SK-N-SH (cell line): ENCODE measurements around the gene ARPC5L. TPM values are rescaled to one million over a fixed set of nuclear protein-coding genes. Genes with fewer than 3 reads are reported as not detected.
A peak's percentile ranks its signal among the peaks of the same experiment; 100 is the strongest.

Source experiments
- CTCF ChIA-PET: fragments of 300-600, 350-600 bp; formaldehyde crosslinking; extraction: SDS; loops from one replicate; lab custom pipeline; 2021; lab: Yijun Ruan, JAX
- POLR2A ChIA-PET: fragments of 350-600 bp; sonication (Branson Sonifier 250); formaldehyde crosslinking; extraction: SDS; loops from one replicate; lab custom pipeline; 2020; ENCODE audit warnings: antibody characterized with exemption, inconsistent platforms; lab: Yijun Ruan, JAX
- DNase-seq: peaks from one replicate; pipeline ENCODE4 v3.0.0; 2012
- H2AFZ ChIP-seq: fragments of 200-600 bp; sonication (generic); 2 replicates; pipeline ENCODE4 v1.8.1; 2016; ENCODE audit warnings: antibody characterized with exemption, mild to moderate bottlenecking, low read depth
- H3F3A ChIP-seq: fragments of 200-600 bp; sonication (generic); replicated peaks from 2 replicates; pipeline ENCODE3; 2016; ENCODE audit warnings: antibody characterized with exemption, mild to moderate bottlenecking; ENCODE audit not compliant: insufficient read depth
- H3K27ac ChIP-seq, 2 experiments: fragments of 200-500 bp in 1 of 2; fragments of 200-600 bp in 1 of 2; sonication (Bioruptor generic) in 1 of 2; sonication (generic), shearing (Covaris generic) in 1 of 2; 2 replicates each; pipeline versions ENCODE4 v1.5.1 to v1.6.1; 2014 to 2016; ENCODE audit warnings: low read depth in 2 of 2, inconsistent platforms in 1 of 2, low read length in 1 of 2, mild to moderate bottlenecking in 1 of 2, mixed read lengths in 1 of 2
- H3K27me3 ChIP-seq: fragments of 200-600 bp; sonication (generic), shearing (Covaris generic); 2 replicates; pipeline ENCODE4 v1.6.1; 2016; ENCODE audit warnings: mixed run types; ENCODE audit not compliant: insufficient read depth
- H3K36me3 ChIP-seq, 2 experiments: fragments of 200-500 bp in 1 of 2; fragments of 200-600 bp in 1 of 2; sonication (Bioruptor generic) in 1 of 2; sonication (generic) in 1 of 2; replicated peaks in 1 of 2; 2 replicates each; pipeline versions ENCODE3 to v1.5.1; 2014 to 2016; ENCODE audit warnings: low read length in 1 of 2, mild to moderate bottlenecking in 1 of 2; ENCODE audit not compliant: insufficient read depth in 2 of 2, control insufficient read depth in 1 of 2
- H3K4me1 ChIP-seq, 2 experiments: fragments of 200-500 bp in 1 of 2; fragments of 200-600 bp in 1 of 2; sonication (Bioruptor generic) in 1 of 2; sonication (generic), shearing (Covaris generic) in 1 of 2; 2 replicates each; pipeline versions ENCODE4 v1.5.1 to v1.6.1; 2014 to 2016; ENCODE audit warnings: low read depth in 1 of 2, low read length in 1 of 2, mixed run types in 1 of 2; ENCODE audit not compliant: insufficient read depth in 2 of 2, control insufficient read depth in 1 of 2
- H3K4me2 ChIP-seq: fragments of 200-600 bp; sonication (generic), shearing (Covaris generic); 2 replicates; pipeline ENCODE4 v1.6.1; 2017; ENCODE audit warnings: mixed run types
- H3K4me3 ChIP-seq, 2 experiments: fragments of 200-500 bp in 1 of 2; fragments of 200-600 bp in 1 of 2; sonication (Bioruptor generic) in 1 of 2; sonication (generic), shearing (Covaris generic) in 1 of 2; 2 replicates each; pipeline versions ENCODE4 v1.5.1 to v1.8.1; 2014 to 2016; ENCODE audit warnings: low read depth in 2 of 2, inconsistent platforms in 1 of 2, low read length in 1 of 2, mild to moderate bottlenecking in 1 of 2, mixed read lengths in 1 of 2, moderate library complexity in 1 of 2
- H3K79me2 ChIP-seq: fragments of 200-600 bp; sonication (generic); 2 replicates; pipeline ENCODE4 v1.8.1; 2017; ENCODE audit warnings: mild to moderate bottlenecking; ENCODE audit not compliant: insufficient read depth
- H3K9ac ChIP-seq: fragments of 200-600 bp; sonication (generic); 2 replicates; pipeline ENCODE4 v1.6.1; 2017; ENCODE audit warnings: mixed run types
- H3K9me2 ChIP-seq: fragments of 200-600 bp; sonication (generic); 2 replicates; pipeline ENCODE4 v1.6.1; 2017; ENCODE audit warnings: mixed run types
- H3K9me3 ChIP-seq: fragments of 200-600 bp; sonication (generic); 2 replicates; pipeline ENCODE4 v1.6.1; 2017; ENCODE audit warnings: mixed run types, mild to moderate bottlenecking, moderate library complexity
- H4K20me1 ChIP-seq: fragments of 200-600 bp; sonication (generic); 2 replicates; pipeline ENCODE4 v1.6.1; 2017; ENCODE audit warnings: mild to moderate bottlenecking, mixed run types; ENCODE audit not compliant: insufficient read depth
- FOSL2 ChIP-seq: IDR thresholded peaks from 2 replicates; pipeline ENCODE4 v1.4.0; 2012; ENCODE audit warnings: low read depth, mild to moderate bottlenecking, moderate library complexity, borderline replicate concordance
- FOXJ3 ChIP-seq: sonication (generic); formaldehyde crosslinking; IDR thresholded peaks from 2 replicates; pipeline ENCODE4 v1.5.1; 2020; ENCODE audit warnings: mild to moderate bottlenecking, missing genetic modification reagents
- JUND ChIP-seq: IDR thresholded peaks from 2 replicates; pipeline ENCODE4 v1.4.0; 2012
- MAX ChIP-seq: IDR thresholded peaks from 2 replicates; pipeline ENCODE4 v1.4.0; 2012; ENCODE audit warnings: low read depth
- POLR2AphosphoS5 ChIP-seq: IDR thresholded peaks from 2 replicates; pipeline ENCODE4 v1.6.1; 2012; ENCODE audit warnings: low read depth, low read length
- SIN3A ChIP-seq: IDR thresholded peaks from 2 replicates; pipeline ENCODE4 v1.6.1; 2012; ENCODE audit warnings: low read depth, mild to moderate bottlenecking, low read length, moderate library complexity, borderline replicate concordance
- SMC3 ChIP-seq: IDR thresholded peaks from 2 replicates; pipeline ENCODE4 v1.6.1; 2012; ENCODE audit warnings: low read depth, low read length, improper control_type of control experiment
- TAF1 ChIP-seq: IDR thresholded peaks from 2 replicates; pipeline ENCODE4 v1.6.1; 2012; ENCODE audit warnings: low read depth, mild to moderate bottlenecking, low read length, moderate library complexity, borderline replicate concordance
- WGBS: methylation state at CpG from one replicate; pipeline ENCODE4 v1.1.6; 2017; ENCODE audit warnings: low lambda C conversion rate; 5-methylcytosine and 5-hydroxymethylcytosine counted together
- polyA plus RNA-seq, 3 experiments: library from polyadenylated mRNA; depleted of rRNA; stranded (reverse); fragments of >200 nt; gene quantifications; 2 replicates each; pipeline ENCODE4 v1.2.3, GENCODE V29; 2012
- TF ChIP-seq, protein P1 (sequence below): fragments of 200-600 bp; sonication (generic); IDR thresholded peaks from 2 replicates; pipeline ENCODE4 v1.6.1; 2017; ENCODE audit warnings: antibody characterized with exemption, mild to moderate bottlenecking, moderate library complexity
- TF ChIP-seq, protein P2 (sequence below): IDR thresholded peaks from 2 replicates; pipeline ENCODE4 v1.6.1; 2012; ENCODE audit warnings: mild to moderate bottlenecking, low read depth, low read length, moderate library complexity
- TF ChIP-seq, protein P3 (sequence below): IDR thresholded peaks from 2 replicates; pipeline ENCODE4 v1.4.0; 2012; ENCODE audit warnings: low read depth, borderline replicate concordance

ARPC5L gene
- polyA plus RNA-seq, 1 of the 3 experiments (the other 2 are of a cell fraction), result 73.1 TPM

DNA sequence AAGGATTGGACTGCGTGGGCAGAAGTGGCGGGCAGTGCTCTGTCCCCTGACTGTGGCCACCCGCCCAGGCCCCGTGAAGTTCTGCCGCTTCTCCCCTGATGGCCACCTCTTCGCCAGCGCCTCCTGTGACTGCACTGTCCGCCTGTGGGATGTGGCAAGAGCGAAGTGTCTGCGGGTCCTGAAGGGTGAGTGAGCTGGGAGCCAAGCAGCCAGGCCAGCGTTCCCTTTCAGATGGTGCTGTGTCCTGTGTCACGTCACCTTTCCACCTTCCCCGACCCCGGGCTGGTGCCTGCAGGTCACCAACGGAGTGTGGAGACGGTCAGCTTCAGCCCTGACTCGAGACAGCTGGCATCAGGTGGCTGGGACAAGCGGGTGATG is 6.4 kb upstream of the ARPC5L start:
- no peak overlapping the region for H3K4me3 ChIP-seq
- WGBS, result 93% methylated on average over 14 of the region's 18 CpGs

DNA sequence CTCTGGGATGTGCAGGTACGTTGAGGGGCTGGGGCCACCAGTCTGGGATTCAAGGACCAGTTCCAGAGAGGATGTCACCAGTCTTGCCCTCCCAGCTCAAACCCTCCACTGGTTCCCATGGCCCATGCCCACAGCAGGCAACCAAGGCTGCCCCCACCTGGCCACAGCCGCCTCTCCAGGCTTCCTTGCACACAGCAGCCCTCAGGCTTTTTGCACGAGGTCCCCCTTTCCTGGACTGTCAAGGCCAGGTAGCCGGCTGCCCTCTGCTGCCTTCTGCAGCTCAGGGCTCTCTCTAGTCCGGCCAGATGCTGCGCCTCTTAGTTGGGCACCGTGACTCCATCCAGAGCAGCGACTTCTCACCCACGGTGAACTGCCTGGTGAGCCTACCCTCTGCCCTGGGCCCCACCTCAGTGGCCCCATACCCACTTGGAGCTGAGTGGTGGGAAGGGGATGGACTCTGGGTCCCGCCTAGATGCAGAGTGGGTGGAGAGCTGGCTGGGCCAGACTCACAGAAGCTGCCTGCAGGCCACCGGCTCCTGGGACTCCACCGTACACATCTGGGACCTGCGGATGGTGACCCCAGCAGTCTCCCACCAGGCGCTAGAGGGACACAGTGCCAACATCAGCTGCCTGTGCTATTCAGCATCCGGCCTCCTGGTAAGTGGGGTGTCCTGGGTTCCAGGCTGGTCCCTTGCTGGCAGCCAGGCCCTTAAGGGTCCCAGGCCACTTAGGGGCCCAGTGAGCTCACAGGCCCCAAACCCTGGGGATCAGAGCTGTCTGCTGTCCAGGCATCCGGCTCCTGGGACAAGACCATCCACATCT is 5.8 kb upstream of the ARPC5L start:
- Histone ChIP-seq H3K79me2 (peaks cover 28% of the 10 kb centered on the region), H3F3A (peaks cover 43% of the 10 kb centered on the region), H3K4me1 (peaks cover 13 to 31% of the 10 kb centered on the region in 2 experiments; a peak in 1 of 4 replicates), H3K9ac (no peak overlapping the region), H3K27me3 (no peaks in the 10 kb centered on the region), H3K36me3 (peaks cover 35 to 44% of the 10 kb centered on the region in 2 experiments), H3K4me3 (no peak overlapping the region), H3K27ac (no peak overlapping the region; a peak in 1 of 4 replicates), H3K4me2 (no peak overlapping the region), H3K9me3 (no peaks in the 10 kb centered on the region), H2AFZ (no peak overlapping the region), H4K20me1 (peaks cover 52% of the 10 kb centered on the region), H3K9me2 (no peaks in the 10 kb centered on the region)
- ChIA-PET POLR2A (interaction anchor here (1.0 to 5.0 kb wide), 7 partner anchors 11 to 385 kb away, joined by 3 to 42 read pairs (median 4); partner anchors contain the start of genes HSPA5, NR6A1, OLFML2A and SCAI), CTCF (interaction anchor here (0.8 to 33.6 kb wide), 15 partner anchors 13 to 518 kb away, joined by 3 to 1436 read pairs (median 3); partner anchors contain the start of genes NR6A1 and OLFML2A)
- WGBS, result 70% methylated on average over 7 of the region's 16 CpGs
- DNase-seq, result peak; percentile 73
- TF ChIP-seq MAX (no peak), SMC3 (peak; percentile 26; the same call in 1 of the 2 replicates), SIN3A (peak; percentile 38; the same call in 1 of the 2 replicates), JUND (0 out of 2 replicates have a peak, but pooled peaks have one; percentile 14), POLR2AphosphoS5 (0 out of 2 replicates have a peak, but pooled peaks have one; percentile 47)
- TF ChIP-seq, protein P1, sequence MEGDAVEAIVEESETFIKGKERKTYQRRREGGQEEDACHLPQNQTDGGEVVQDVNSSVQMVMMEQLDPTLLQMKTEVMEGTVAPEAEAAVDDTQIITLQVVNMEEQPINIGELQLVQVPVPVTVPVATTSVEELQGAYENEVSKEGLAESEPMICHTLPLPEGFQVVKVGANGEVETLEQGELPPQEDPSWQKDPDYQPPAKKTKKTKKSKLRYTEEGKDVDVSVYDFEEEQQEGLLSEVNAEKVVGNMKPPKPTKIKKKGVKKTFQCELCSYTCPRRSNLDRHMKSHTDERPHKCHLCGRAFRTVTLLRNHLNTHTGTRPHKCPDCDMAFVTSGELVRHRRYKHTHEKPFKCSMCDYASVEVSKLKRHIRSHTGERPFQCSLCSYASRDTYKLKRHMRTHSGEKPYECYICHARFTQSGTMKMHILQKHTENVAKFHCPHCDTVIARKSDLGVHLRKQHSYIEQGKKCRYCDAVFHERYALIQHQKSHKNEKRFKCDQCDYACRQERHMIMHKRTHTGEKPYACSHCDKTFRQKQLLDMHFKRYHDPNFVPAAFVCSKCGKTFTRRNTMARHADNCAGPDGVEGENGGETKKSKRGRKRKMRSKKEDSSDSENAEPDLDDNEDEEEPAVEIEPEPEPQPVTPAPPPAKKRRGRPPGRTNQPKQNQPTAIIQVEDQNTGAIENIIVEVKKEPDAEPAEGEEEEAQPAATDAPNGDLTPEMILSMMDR, result peak; percentile 53
- TF ChIP-seq, protein P2, sequence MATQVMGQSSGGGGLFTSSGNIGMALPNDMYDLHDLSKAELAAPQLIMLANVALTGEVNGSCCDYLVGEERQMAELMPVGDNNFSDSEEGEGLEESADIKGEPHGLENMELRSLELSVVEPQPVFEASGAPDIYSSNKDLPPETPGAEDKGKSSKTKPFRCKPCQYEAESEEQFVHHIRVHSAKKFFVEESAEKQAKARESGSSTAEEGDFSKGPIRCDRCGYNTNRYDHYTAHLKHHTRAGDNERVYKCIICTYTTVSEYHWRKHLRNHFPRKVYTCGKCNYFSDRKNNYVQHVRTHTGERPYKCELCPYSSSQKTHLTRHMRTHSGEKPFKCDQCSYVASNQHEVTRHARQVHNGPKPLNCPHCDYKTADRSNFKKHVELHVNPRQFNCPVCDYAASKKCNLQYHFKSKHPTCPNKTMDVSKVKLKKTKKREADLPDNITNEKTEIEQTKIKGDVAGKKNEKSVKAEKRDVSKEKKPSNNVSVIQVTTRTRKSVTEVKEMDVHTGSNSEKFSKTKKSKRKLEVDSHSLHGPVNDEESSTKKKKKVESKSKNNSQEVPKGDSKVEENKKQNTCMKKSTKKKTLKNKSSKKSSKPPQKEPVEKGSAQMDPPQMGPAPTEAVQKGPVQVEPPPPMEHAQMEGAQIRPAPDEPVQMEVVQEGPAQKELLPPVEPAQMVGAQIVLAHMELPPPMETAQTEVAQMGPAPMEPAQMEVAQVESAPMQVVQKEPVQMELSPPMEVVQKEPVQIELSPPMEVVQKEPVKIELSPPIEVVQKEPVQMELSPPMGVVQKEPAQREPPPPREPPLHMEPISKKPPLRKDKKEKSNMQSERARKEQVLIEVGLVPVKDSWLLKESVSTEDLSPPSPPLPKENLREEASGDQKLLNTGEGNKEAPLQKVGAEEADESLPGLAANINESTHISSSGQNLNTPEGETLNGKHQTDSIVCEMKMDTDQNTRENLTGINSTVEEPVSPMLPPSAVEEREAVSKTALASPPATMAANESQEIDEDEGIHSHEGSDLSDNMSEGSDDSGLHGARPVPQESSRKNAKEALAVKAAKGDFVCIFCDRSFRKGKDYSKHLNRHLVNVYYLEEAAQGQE, result no peak

More for the DNA sequence above, 6.4 kb upstream of the ARPC5L start:
- Histone ChIP-seq H3K79me2 (peaks cover 22% of the 10 kb centered on the region), H3K4me1 (peaks cover 13 to 26% of the 10 kb centered on the region in 2 experiments; a peak in 1 of 4 replicates), H3K36me3 (peaks cover 30 to 43% of the 10 kb centered on the region in 2 experiments), H3K9me3 (no peaks in the 10 kb centered on the region), H3K27ac (no peak overlapping the region), H3K9ac (no peak overlapping the region), H3K9me2 (no peaks in the 10 kb centered on the region), H3K4me2 (no peak overlapping the region), H2AFZ (no peak overlapping the region), H3K27me3 (no peaks in the 10 kb centered on the region), H4K20me1 (peaks cover 46% of the 10 kb centered on the region), H3F3A (peaks cover 41% of the 10 kb centered on the region)
- no peak for TF ChIP-seq FOSL2
- no peak for TF ChIP-seq JUND
- TF ChIP-seq, protein P1, result no peak
- no peak for TF ChIP-seq TAF1
- TF ChIP-seq, protein P3, sequence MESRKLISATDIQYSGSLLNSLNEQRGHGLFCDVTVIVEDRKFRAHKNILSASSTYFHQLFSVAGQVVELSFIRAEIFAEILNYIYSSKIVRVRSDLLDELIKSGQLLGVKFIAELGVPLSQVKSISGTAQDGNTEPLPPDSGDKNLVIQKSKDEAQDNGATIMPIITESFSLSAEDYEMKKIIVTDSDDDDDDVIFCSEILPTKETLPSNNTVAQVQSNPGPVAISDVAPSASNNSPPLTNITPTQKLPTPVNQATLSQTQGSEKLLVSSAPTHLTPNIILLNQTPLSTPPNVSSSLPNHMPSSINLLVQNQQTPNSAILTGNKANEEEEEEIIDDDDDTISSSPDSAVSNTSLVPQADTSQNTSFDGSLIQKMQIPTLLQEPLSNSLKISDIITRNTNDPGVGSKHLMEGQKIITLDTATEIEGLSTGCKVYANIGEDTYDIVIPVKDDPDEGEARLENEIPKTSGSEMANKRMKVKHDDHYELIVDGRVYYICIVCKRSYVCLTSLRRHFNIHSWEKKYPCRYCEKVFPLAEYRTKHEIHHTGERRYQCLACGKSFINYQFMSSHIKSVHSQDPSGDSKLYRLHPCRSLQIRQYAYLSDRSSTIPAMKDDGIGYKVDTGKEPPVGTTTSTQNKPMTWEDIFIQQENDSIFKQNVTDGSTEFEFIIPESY, result no peak
- no peak for TF ChIP-seq FOXJ3 (CRISPR knock-in tag)
- DNase-seq, result no peak
- POLR2A ChIA-PET, result interaction anchor here (1.1 to 5.0 kb wide), 5 partner anchors 15 to 288 kb away, joined by 3 to 42 read pairs (median 4); partner anchors contain the start of genes NR6A1, OLFML2A and SCAI
- CTCF ChIA-PET, result interaction anchor here (0.8 to 33.6 kb wide), 10 partner anchors 20 to 519 kb away, joined by 3 to 1436 read pairs (median 5); partner anchors contain the start of genes NR6A1 and OLFML2A
